DOHH2 (cell line): ENCODE measurements around the gene RAP1B.

ENCODE experiments used
- H3F3A ChIP-seq: fragments of 200-600 bp; sonication (generic), shearing (Covaris generic); 2 replicates; pipeline ENCODE4 v1.6.0; 2016; ENCODE audit warnings: antibody characterized with exemption, mild to moderate bottlenecking; ENCODE audit not compliant: control insufficient read depth, insufficient read depth
- H3K27ac ChIP-seq: fragments of 200-600 bp; sonication (generic); 2 replicates; pipeline ENCODE4 v1.5.1; 2014; ENCODE audit warnings: low read depth, mild to moderate bottlenecking, low read length, moderate library complexity
- H3K27me3 ChIP-seq: fragments of 200-600 bp; sonication (generic); 2 replicates; pipeline ENCODE4 v1.6.1; 2014; ENCODE audit warnings: mild to moderate bottlenecking, low read length, mixed read lengths; ENCODE audit not compliant: control insufficient read depth
- H3K36me3 ChIP-seq: fragments of 200-600 bp; sonication (generic); 2 replicates; pipeline ENCODE4 v1.6.1; 2014; ENCODE audit warnings: mild to moderate bottlenecking, low read length, moderate library complexity, mixed read lengths; ENCODE audit not compliant: control insufficient read depth
- H3K4me1 ChIP-seq: fragments of 200-600 bp; sonication (generic); 2 replicates; pipeline ENCODE4 v1.6.1; 2014; ENCODE audit warnings: mild to moderate bottlenecking, low read length, mixed read lengths; ENCODE audit not compliant: control insufficient read depth
- H3K4me2 ChIP-seq: fragments of 200-600 bp; sonication (generic); 2 replicates; pipeline ENCODE4 v1.6.0; 2014; ENCODE audit warnings: mild to moderate bottlenecking, low read length, moderate library complexity
- H3K4me3 ChIP-seq: fragments of 200-600 bp; sonication (generic); 2 replicates; pipeline ENCODE4 v1.5.1; 2014; ENCODE audit warnings: mild to moderate bottlenecking, low read length, mixed read lengths
- H3K79me2 ChIP-seq: fragments of 200-600 bp; sonication (generic); 2 replicates; pipeline ENCODE4 v1.6.1; 2014; ENCODE audit warnings: mild to moderate bottlenecking, low read length, mixed read lengths; ENCODE audit not compliant: control insufficient read depth
- H3K9me2 ChIP-seq: fragments of 200-600 bp; sonication (generic); replicated peaks from 2 replicates; pipeline ENCODE4 v1.6.1; 2014; ENCODE audit warnings: mild to moderate bottlenecking, low read length, mixed read lengths; ENCODE audit not compliant: control insufficient read depth
- H3K9me3 ChIP-seq: fragments of 200-600 bp; sonication (generic); 2 replicates; pipeline ENCODE4 v1.6.1; 2014; ENCODE audit warnings: antibody characterized with exemption, low read length, mixed read lengths; ENCODE audit not compliant: control insufficient read depth, insufficient read depth
- H4K20me1 ChIP-seq: fragments of 200-600 bp; sonication (generic); 2 replicates; pipeline ENCODE4 v1.6.0; 2014; ENCODE audit warnings: low read depth, mild to moderate bottlenecking, antibody characterized with exemption, low read length, moderate library complexity; ENCODE audit not compliant: control insufficient read depth, insufficient read depth
- CTCF ChIP-seq: fragments of 200-600 bp; sonication (generic); IDR thresholded peaks from one replicate; pipeline ENCODE4 v1.5.1; 2014; ENCODE audit warnings: antibody characterized with exemption, mild to moderate bottlenecking, low read depth, low read length; ENCODE audit not compliant: poor library complexity, severe bottlenecking
- EZH2phosphoT487 ChIP-seq: fragments of 200-600 bp; sonication (generic); IDR thresholded peaks from 2 replicates; pipeline ENCODE4 v1.6.1; 2017; ENCODE audit warnings: borderline replicate concordance, mild to moderate bottlenecking, antibody characterized with exemption, low read length, moderate library complexity, mixed read lengths

RAP1B gene

GRCh38 chr12:68667291-68667690 is 56.6 kb downstream of the RAP1B start:
- no peak for TF ChIP-seq EZH2phosphoT487
- no peak for TF ChIP-seq CTCF
- H3K27me3 ChIP-seq, result no peaks in the 10 kb centered on the region
- H3F3A ChIP-seq, result peaks cover 29% of the 10 kb centered on the region
- no peaks in the 10 kb centered on the region for H4K20me1 ChIP-seq
- peaks cover 7% of the 10 kb centered on the region; the same call in 1 of the 2 replicates for H3K36me3 ChIP-seq
- H3K27ac ChIP-seq, result no peak overlapping the region
- no peaks in the 10 kb centered on the region for H3K9me3 ChIP-seq
- no peak overlapping the region for H3K4me2 ChIP-seq
- H3K4me1 ChIP-seq, result peaks cover 34% of the 10 kb centered on the region
- H3K79me2 ChIP-seq, result no peaks in the 10 kb centered on the region
- H3K4me3 ChIP-seq, result no peak overlapping the region
- H3K9me2 ChIP-seq, result no peaks in the 10 kb centered on the region

GRCh38 chr12:68667896-68668295 is 57.2 kb downstream of the RAP1B start:
- no peaks in the 10 kb centered on the region for H3K27me3 ChIP-seq
- no peaks in the 10 kb centered on the region for H3K9me2 ChIP-seq
- peaks cover 7% of the 10 kb centered on the region; the same call in 1 of the 2 replicates for H3K36me3 ChIP-seq
- no peaks in the 10 kb centered on the region for H3K79me2 ChIP-seq
- peaks cover 28% of the 10 kb centered on the region for H3F3A ChIP-seq
- no peak overlapping the region for H3K4me2 ChIP-seq
- TF ChIP-seq CTCF (no peak), EZH2phosphoT487 (no peak)
- H4K20me1 ChIP-seq, result no peaks in the 10 kb centered on the region
- no peak overlapping the region for H3K4me3 ChIP-seq
- peaks cover 28% of the 10 kb centered on the region for H3K4me1 ChIP-seq
- no peak overlapping the region for H3K27ac ChIP-seq
- no peaks in the 10 kb centered on the region for H3K9me3 ChIP-seq

GRCh38 chr12:68671179-68671578 is 60.5 kb downstream of the RAP1B start:
- Histone ChIP-seq H4K20me1 (no peaks in the 10 kb centered on the region), H3K4me3 (no peak overlapping the region), H3K27ac (no peak overlapping the region), H3K79me2 (no peaks in the 10 kb centered on the region), H3F3A (peaks cover 20% of the 10 kb centered on the region), H3K4me1 (peaks cover 18% of the 10 kb centered on the region), H3K9me3 (no peaks in the 10 kb centered on the region), H3K27me3 (no peaks in the 10 kb centered on the region), H3K36me3 (no peaks in the 10 kb centered on the region), H3K9me2 (no peaks in the 10 kb centered on the region), H3K4me2 (no peak overlapping the region)
- TF ChIP-seq EZH2phosphoT487 (no peak), CTCF (no peak)

- Histone ChIP-seq H3K79me2 (no peaks in the 10 kb centered on the region), H3K4me3 (no peak overlapping the region), H3K36me3 (no peaks in the 10 kb centered on the region), H3K9me3 (no peaks in the 10 kb centered on the region), H3K4me1 (peaks cover 10% of the 10 kb centered on the region), H3K27ac (no peak overlapping the region), H3K27me3 (no peaks in the 10 kb centered on the region), H3K9me2 (no peaks in the 10 kb centered on the region), H4K20me1 (no peaks in the 10 kb centered on the region), H3K4me2 (no peak overlapping the region), H3F3A (0 out of 2 replicates have a peak, but pooled peaks cover 6% of the 10 kb centered on the region)
- TF ChIP-seq CTCF, result no peak
- no peak for TF ChIP-seq EZH2phosphoT487
Observed at GRCh38 chr12:68673788-68674187, 63.1 kb downstream of the RAP1B start.
